ENCODE results near the gene BATF.

Gene BATF

GRCh38 chr14:75563931-75564330 lies 41.7 kb downstream of the BATF start:
- DNase-seq: no peak

GRCh38 chr14:75565056-75565455 lies 42.8 kb downstream of the BATF start:
- no peak for DNase-seq

- peak; percentile 82 for DNase-seq
Measured at GRCh38 chr14:75566321-75566720, 44.1 kb downstream of the BATF start.

DNA sequence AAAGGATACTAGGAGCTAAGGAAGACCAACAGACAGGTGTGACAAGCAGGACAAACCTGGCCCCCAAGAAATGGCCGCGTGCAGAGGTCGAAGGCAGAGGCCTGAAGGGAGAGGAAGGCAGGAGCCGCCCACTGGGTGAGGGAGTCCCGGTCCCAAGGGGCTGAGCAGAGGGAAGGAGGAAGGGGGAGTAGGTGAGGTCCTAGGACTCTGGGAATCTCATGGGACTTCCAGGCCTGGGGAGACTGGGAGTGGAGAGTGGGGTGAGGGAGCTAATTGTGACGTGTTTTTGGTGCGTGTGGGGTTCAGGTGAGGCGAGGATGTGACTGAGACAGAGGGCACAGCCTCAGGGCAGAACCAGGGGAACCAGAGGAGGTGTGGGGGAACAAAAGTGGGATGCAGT lies 44.5 kb downstream of the BATF start:
- no peak for DNase-seq

DNA sequence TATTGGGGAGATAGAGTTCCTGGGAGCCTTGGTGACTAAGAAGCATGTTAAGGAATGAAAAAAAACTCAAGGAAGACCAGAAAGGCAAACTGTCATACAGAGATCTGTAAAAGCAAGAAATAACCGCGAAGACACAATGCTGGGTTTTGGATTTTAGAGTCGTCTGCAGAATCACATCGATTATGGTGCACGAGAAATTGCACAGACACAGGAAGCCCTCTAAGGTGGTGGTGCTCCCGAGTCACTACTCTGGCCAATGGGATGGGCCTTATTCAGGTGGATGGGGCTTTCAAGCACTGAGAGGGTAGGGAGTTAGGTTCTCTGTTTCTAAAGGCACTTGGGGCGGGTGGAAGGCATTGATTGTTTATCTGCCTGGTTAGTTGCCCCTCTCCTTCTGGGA lies 45.9 kb downstream of the BATF start:
- no peak for DNase-seq

DNA sequence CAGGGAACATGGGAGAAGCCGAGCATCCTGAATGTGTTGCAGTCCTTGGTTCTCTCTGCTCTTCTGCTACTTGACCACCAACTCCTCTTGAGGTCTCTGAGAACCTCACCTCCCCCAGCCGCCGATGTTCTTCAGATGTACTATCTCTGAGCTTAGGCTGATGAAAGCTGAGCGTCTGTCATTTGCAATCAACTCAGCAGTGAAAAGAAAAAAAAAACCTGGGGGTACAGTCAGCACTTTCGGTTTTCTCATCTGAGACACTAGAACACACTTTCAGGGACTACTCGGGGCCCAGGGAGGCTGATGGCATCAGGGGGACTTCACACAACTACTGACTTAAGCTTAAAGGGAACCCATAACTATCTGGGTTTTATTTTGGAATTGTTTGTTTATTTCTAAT lies 46.5 kb downstream of the BATF start:
- DNase-seq: no peak

- DNase-seq: no peak
Measured at GRCh38 chr14:75570797-75571196, 48.5 kb downstream of the BATF start.

GRCh38 chr14:75572104-75572503 lies 49.8 kb downstream of the BATF start:
- DNase-seq: no peak

DNA sequence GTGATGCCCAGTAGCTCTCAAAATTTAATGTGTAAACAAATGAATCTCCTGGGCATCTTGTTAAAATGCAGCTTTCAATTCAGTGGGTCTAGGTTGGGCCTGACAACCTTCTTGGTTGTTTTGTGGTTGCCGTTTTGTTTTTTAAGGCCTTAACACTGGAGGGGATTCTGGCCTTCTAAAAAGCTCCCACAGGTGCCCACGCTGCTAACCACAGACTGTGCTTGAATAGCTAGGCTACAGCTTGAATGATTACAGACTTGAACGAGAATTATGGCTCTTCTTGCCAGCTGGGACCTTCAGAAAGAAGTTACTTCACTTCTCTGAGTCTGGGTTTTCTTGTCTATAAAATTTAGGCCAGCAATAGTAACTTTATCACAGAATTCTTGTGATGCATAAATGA lies 54.8 kb downstream of the BATF start:
- no peak for DNase-seq

DNA sequence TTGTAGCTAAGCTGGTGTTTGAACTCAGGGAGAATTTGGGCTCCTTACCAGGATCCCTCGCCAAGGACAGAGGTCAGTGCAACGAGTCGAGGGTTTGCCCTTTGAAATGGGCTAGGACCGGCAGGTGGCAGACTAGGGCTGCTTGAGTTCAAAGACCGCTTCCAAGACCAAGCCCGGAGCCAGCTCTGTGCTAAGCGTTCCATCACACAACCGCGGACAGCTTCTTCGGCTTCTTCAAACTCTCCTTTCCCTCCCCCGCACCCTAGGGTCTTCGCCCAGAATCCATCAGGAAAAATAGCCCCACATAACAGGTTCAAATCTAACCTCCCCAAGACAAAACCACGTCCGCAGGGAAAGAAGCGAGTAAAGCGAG lies 55.4 kb downstream of the BATF start:
- DNase-seq: peak; percentile 82

- DNase-seq: peak; percentile 79
Measured at GRCh38 chr14:75578102-75578785, 56.0 kb downstream of the BATF start, which contains the start of gene FLVCR2. Gene FLVCR2 (plus strand): TSS chr14:75578620. CDS start chr14:75578973, 353 bp downstream.

GRCh38 chr14:75578786-75579337 lies 56.6 kb downstream of the BATF start:
- DNase-seq: no peak

DNA sequence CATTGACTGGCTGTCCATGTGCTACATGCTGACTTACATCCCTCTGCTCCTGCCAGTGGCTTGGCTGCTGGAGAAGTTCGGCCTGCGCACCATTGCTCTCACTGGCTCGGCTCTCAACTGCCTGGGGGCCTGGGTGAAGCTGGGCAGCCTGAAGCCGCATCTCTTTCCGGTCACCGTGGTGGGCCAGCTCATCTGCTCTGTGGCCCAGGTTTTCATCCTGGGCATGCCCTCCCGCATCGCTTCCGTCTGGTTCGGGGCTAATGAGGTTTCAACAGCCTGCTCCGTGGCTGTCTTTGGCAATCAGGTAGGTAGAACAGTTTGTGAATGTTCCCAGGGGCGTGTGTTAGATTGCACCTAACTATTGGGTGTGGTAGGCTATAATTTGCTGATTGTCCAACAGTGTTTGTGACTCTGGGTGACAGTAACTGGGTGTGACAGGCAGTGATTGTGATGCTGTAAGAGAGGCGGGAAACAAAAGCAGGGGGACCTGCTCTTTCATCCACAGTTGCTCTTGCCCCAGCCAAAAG lies 57.1 kb downstream of the BATF start:
- DNase-seq: no peak

DNA sequence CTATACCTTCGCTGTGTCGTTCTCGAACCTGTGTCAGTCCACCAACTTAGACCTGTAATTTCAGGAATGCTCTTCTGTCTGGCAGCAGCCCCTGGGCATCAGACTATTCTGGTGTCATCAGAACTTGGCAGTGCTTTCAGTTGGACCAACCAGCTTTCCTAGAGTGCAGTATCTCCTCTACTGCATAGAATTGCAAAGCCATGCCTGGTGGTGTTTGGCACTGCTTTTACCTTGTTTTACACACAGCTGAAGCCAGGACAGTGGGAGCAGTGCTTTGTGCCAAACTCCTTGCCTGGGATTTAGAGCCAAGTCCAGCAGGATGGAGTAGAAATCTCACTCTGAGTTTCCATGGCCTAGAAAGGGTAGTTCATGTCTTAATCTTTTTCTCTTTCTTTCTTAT lies 57.6 kb downstream of the BATF start:
- DNase-seq: no peak

DNA sequence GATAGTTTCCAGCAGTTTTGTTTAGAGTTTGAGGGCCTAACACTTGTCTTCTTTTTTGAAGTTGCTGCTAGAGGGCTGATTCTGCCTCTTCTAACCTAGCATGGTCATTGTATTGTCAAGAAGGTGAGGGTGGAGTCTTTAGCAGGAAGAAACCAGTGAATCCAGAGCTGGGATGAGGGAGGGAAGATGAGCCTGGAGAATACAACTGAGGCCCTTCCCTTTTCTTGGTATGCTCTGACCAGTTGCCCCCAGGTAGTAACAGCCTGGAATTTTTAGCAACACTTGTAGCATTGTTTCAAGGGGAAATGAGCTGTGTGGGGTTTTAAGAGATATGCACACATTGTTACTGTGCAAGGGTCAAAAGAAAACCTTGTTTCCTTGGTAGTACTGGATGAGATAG lies 65.1 kb downstream of the BATF start:
- no peak for DNase-seq

GRCh38 chr14:75589931-75590330 lies 67.7 kb downstream of the BATF start:
- no peak for DNase-seq

GRCh38 chr14:75591331-75591946 lies 69.2 kb downstream of the BATF start:
- DNase-seq: no peak

DNA sequence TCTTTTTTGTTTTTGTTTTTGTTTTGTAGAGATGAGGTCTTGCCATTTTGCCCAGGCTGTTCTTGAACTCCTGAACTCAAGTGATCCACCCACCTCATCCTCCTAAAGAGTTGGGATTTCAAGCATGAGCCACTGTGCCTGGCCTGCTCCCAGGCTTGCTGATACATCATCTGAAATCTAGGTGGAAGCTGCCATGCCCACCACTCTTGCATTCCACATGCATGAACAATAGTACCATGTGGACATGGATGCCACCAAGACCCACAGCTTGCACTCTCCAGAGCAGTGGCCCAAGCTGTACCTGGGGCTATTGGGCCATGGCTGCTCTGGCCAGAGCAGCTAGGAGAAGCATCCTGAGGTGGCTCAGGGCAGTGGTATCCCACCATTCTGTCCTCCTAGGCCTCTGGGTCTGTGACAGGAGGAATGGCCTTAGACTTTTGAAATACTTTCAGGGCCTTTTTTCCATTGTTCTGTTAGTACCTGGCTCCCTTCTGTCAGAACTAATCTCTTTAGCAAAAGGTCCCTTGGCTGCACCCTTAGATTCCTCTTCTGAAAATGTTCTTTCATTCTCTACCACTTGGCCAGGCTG lies 69.8 kb downstream of the BATF start:
- no peak for DNase-seq

DNA sequence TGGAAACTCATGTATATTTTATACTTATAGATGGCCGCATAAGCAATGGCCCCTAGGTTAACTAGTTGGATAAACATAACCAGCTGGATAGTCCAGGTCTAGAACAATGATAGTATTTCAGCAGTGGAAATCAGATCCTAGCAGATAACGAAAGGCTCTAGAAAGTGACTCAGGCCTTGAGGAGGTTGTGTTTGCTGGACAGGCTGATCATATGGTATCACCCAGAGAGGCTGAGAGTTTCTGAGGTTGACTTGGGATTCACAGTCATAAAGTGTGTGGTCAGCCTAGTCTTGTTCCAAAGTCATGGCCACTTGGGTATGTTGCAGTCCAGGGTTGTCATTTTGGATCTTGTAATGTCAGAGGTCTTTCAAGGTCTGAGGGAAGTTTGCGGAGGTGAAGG lies 73.0 kb downstream of the BATF start:
- DNase-seq: no peak

All from CD4-positive, alpha-beta T cell treated with Interleukin-6 for 4 hours (primary cell).